Omental fat pad (tissue), 4 donors: ENCODE measurements around the gene CEP68. TPM values are rescaled to one million over a fixed set of nuclear protein-coding genes. Genes with fewer than 3 reads are reported as not detected.

Experiments
- ATAC-seq: fragments of 150-250 bp; one replicate; pipeline ENCODE4 v1.9.1; 2016; ENCODE audit warnings: mild to moderate bottlenecking, moderate library complexity; ENCODE audit not compliant: low FRiP score
- DNase-seq: peaks from one replicate; pipeline ENCODE4 v3.0.0-alpha.2; 2019; ENCODE audit warnings: low spot score
- total RNA-seq, 4 donors: library from RNA; depleted of rRNA; stranded (reverse); fragments of >200 nt; gene quantifications; one replicate each; pipeline ENCODE4 v1.1.0, GENCODE V29; 2016
- TF ChIP-seq, protein P1 (sequence below), 3 donors: fragments of 450-650 bp; IDR thresholded peaks; one replicate each; pipeline ENCODE4 v1.5.1; 2016 to 2017; ENCODE audit warnings: antibody characterized with exemption in 3 of 3, mild to moderate bottlenecking in 3 of 3, moderate library complexity in 2 of 3

Gene CEP68, protein sequence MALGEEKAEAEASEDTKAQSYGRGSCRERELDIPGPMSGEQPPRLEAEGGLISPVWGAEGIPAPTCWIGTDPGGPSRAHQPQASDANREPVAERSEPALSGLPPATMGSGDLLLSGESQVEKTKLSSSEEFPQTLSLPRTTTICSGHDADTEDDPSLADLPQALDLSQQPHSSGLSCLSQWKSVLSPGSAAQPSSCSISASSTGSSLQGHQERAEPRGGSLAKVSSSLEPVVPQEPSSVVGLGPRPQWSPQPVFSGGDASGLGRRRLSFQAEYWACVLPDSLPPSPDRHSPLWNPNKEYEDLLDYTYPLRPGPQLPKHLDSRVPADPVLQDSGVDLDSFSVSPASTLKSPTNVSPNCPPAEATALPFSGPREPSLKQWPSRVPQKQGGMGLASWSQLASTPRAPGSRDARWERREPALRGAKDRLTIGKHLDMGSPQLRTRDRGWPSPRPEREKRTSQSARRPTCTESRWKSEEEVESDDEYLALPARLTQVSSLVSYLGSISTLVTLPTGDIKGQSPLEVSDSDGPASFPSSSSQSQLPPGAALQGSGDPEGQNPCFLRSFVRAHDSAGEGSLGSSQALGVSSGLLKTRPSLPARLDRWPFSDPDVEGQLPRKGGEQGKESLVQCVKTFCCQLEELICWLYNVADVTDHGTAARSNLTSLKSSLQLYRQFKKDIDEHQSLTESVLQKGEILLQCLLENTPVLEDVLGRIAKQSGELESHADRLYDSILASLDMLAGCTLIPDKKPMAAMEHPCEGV
- 10 to 100 TPM in 3 of 4 donors, 1 to 10 TPM in 1; 9.7 to 67.3 (median 21.3) TPM for total RNA-seq

GRCh38 chr2:65056215-65057053 lies at the start of gene CEP68:
CEP68 (plus strand) TSS chr2:65056416; CDS start chr2:65069445, 13,029 bp downstream.
- ATAC-seq (peak; percentile 98), DNase-seq (peak; percentile 88)
- TF ChIP-seq, protein P1, sequence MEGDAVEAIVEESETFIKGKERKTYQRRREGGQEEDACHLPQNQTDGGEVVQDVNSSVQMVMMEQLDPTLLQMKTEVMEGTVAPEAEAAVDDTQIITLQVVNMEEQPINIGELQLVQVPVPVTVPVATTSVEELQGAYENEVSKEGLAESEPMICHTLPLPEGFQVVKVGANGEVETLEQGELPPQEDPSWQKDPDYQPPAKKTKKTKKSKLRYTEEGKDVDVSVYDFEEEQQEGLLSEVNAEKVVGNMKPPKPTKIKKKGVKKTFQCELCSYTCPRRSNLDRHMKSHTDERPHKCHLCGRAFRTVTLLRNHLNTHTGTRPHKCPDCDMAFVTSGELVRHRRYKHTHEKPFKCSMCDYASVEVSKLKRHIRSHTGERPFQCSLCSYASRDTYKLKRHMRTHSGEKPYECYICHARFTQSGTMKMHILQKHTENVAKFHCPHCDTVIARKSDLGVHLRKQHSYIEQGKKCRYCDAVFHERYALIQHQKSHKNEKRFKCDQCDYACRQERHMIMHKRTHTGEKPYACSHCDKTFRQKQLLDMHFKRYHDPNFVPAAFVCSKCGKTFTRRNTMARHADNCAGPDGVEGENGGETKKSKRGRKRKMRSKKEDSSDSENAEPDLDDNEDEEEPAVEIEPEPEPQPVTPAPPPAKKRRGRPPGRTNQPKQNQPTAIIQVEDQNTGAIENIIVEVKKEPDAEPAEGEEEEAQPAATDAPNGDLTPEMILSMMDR (IDR thresholded peaks at IDR 0.05) = no peak

- TF ChIP-seq, protein P1 (IDR thresholded peaks at IDR 0.05) = no peak
- DNase-seq (no peak), ATAC-seq (no peak)
These were observed 42.4 kb upstream of the CEP68 start for GRCh38 chr2:65013776-65014175.

- ATAC-seq = no peak
- TF ChIP-seq, protein P1 (IDR thresholded peaks at IDR 0.05) = no peak
- DNase-seq = no peak
These were observed 40.5 kb upstream of the CEP68 start for GRCh38 chr2:65015731-65016130.

DNA sequence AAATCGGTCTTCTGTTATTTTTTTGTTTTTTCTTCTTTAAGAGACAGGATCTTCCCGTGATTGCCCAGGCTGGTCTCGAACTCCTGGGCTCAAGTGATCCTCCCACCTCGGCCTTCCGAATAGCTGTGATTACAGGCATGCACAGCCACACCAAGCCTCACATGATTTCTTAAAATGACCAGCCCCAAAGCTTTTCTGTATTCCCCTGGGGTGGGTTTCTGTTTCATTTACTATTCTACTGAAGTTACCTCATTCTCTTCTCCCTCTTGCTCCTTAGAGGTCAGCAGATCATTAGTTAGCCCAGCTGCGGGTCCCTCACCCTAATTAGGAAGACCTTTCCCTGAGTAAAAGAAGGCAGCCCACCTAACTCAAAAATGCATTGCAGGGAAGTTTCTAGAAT lies 39.4 kb upstream of the CEP68 start:
- ATAC-seq (no peak), DNase-seq (no peak)
- TF ChIP-seq, protein P1 (IDR thresholded peaks at IDR 0.05) = no peak

GRCh38 chr2:65017335-65017734 lies 38.9 kb upstream of the CEP68 start:
- TF ChIP-seq, protein P1 (IDR thresholded peaks at IDR 0.05) = no peak
- no peak for ATAC-seq

GRCh38 chr2:65018141-65018582 lies 38.1 kb upstream of the CEP68 start:
- DNase-seq (no peak), ATAC-seq (no peak)
- TF ChIP-seq, protein P1 (IDR thresholded peaks at IDR 0.05) = no peak

More at GRCh38 chr2:65017335-65017734, 38.9 kb upstream of the CEP68 start:
- DNase-seq = no peak
